Measurements from ENCODE around the gene SGCA.

SGCA gene

GRCh38 chr17:50183421-50183994 is 17.7 kb downstream of the SGCA start:
- no peak for DNase-seq

- DNase-seq: no peak
These were observed 18.3 kb downstream of the SGCA start for GRCh38 chr17:50184064-50184463.

- DNase-seq: peak in 1 of 2 donors; percentile 9
These were observed 19.0 kb downstream of the SGCA start for GRCh38 chr17:50184611-50185398.

DNA sequence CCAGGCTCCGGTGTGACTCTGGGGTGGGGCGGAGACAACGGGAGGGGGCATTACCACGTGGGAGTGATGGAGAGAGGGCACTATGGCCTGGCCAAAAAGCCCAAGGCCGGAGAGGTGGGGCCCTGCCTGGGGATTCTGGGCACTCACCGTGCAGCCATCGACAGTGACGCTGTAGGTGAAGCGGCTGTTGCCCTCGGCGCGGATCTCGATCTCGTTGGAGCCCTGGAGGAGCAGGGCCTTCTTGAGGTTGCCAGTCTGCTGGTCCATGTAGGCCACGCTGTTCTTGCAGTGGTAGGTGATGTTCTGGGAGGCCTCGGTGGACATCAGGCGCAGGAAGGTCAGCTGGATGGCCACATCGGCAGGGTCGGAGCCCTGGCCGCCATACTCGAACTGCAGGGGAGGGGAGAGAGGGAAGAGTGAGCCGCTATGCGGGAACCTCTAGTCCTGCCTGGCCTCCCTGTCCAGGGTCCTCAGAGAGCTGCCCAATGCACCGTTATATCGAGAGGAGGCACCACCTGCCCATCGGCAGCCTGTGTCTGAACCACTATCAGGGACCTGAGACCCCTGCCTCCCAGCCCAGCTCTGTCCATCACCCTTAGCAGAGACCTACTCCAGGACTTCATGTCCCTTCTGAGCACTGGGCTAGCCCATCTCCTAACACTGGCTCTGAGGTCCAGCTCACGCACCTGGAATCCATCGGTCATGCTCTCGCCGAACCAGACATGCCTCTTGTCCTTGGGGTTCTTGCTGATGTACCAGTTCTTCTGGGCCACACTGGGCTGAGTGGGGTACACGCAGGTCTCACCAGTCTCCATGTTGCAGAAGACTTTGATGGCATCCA is 20.0 kb downstream of the SGCA start:
- no peak for DNase-seq

DNA sequence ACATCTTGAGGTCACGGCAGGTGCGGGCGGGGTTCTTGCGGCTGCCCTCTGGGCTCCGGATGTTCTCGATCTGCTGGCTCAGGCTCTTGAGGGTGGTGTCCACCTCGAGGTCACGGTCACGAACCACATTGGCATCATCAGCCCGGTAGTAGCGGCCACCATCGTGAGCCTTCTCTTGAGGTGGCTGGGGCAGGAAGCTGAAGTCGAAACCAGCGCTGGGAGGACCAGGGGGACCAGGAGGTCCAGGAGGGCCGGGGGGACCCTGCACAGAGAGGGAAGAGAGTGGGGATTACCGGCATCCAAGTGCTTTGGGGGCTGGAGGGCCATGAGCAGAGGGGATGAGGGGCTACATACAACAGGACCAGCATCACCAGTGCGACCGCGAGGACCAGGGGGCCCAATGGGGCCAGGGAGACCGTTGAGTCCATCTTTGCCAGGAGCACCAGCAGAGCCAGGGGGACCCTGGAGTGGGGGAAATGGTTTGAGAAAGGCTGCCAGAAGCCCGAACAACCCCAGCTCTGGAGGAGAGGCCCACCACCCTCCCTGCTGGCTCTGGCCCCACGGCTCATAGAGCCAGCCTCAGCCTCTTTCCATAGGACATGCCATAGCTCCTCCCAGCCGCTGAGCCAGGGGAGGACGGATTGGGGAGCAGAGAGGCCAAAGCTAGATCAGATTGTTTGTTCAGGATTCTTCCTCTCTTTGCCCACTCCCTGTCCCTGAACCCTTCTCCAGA is 21.0 kb downstream of the SGCA start:
- DNase-seq: no peak

DNA sequence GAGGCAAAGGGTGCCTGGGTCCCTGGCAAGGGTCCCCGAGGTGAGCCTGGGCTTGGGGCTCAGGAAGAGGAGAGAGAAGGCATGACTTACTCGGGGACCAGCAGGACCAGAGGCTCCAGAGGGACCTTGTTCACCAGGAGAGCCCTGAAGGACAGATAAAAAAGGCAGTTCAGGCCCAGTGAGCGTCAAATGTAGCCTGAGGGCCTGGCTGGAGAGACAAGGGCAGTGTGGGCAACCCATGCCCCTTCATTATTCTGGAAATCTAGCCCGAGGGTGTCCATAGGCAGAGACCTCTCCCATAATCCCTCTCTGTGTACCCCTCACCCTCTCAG is 21.6 kb downstream of the SGCA start:
- DNase-seq: no peak

DNA sequence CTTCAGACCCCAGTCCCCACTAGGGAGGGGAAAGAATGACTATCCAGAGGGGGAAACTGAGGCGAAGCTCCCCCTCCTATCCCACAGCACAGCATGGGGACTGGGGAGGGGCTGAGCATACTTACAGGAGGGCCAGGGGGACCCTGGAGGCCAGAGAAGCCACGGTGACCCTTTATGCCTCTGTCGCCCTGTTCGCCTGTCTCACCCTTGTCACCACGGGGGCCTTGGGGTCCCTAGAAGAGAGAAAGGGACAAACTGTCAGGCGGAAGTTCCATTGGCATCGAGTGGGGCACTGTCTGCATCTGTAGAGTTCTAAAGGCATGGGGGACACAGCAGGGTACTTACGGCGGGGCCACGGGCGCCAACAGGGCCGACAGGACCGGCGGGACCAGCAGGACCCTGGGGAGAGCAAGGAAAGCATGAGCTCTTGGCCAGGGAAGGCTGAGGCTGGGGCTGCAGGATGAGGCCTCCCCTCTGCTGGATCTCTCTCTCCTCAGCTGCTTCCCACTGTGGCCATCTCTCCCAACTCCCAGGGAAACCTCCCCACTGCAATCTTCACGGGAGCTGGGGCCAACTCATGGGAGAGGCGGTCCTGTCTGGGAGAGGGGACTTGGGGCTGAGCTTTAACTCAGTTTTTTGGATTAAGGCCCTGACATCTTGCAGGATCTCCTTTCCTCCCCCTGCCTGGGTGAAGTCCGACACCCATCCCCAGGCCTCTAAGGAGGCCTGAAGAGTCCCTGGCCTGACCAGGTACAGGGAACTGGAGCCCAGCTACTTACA is 22.1 kb downstream of the SGCA start:
- DNase-seq: no peak

- no peak for DNase-seq
These were observed 22.7 kb downstream of the SGCA start for GRCh38 chr17:50188531-50188920.

DNA sequence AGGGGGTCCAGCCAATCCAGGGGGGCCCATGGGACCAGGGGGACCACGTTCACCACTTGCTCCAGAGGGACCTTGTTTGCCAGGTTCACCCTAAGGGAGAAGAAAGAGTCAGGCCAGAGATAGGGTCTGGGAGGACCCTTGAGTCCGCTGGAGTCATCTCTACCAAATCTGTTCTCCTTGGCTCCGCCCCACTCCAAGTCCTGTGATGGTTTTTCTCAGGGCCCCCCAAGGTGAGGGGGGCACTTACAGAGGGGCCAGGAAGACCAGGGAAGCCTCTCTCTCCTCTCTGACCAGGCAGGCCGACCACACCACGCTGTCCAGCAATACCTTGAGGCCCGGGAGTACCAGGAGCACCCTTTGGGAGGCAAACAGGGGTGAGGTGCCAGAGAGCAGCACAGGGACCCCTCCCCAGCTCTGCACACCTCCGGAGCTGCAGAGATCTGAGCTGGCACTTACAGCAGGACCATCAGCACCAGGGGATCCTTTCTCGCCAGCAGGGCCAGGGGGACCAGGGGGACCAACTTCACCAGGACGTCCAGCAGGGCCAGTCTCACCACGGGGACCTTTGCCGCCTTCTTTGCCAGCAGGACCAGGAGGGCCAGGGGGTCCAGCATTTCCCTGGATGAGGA is 23.2 kb downstream of the SGCA start:
- DNase-seq: no peak

- no peak for DNase-seq
These were observed 23.9 kb downstream of the SGCA start for GRCh38 chr17:50189550-50190292.

- no peak for DNase-seq
These were observed 24.4 kb downstream of the SGCA start for GRCh38 chr17:50190293-50190602.

DNA sequence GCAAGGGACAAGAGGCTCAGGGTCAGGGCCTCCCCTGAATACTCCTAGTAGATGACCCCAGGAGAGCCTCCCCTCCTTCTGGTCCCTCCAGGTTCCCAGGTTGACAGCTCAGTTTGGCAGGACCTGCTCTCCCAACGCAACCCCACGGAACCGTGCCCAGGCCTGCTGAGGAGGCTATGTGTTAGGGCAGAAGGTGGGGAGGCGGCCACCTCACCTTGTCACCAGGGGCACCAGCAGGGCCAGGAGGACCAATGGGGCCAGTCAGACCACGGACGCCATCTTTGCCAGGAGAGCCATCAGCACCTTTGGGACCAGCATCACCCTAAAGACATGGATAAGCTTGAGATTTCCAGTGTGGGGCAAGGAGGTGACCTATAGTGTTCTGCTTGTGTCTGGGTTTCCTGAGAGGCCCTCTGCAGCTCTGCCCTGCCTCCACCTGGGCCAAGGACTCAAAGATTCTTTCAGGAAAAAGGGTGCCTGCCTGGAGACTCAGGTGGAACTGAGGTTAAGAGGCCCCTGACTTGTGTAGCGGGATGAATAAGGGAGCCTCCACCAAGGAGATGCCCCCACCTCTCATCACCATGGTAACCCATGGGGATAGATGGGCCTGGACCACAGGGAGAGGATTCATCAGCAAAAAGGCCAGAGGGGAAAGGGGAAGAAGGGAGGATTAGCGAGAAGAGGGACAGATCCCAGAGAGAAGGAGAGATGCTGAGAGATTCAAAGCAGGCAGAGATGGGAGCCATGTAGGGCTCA is 25.0 kb downstream of the SGCA start:
- DNase-seq: no peak

DNA sequence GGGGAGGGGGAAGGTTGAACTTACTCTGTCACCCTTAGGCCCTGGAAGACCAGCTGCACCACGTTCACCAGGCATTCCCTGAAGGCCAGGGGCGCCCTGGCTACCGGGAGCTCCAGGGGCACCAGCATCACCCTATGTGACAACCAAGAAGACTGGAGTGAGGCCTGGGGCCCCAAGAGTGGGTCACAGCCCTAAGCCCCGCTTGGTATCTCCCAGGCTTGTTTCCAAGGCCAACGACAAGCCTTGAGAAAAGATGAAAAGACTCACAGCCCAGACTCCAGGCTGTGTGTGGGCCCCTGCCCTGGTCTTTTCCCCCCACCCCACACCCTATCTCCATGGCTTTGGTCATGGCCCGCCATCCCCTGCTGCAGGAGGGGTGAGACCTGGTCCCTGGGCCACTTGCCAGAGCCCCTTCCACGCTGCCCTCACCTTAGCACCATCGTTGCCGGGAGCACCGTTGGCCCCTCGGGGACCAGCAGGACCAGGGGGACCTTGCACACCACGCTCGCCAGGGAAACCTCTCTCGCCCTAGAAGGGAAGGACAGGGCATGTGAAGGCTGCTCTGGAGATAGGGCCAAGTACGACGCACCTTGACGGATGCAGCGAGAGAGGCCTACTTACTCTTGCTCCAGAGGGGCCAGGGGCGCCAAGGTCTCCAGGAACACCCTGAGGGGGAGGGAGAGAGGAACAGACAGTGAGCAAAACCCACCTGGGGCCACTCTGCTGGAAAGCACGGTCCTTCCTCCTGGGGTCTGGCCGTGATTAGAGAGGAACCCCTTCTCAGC is 25.7 kb downstream of the SGCA start:
- no peak for DNase-seq

DNA sequence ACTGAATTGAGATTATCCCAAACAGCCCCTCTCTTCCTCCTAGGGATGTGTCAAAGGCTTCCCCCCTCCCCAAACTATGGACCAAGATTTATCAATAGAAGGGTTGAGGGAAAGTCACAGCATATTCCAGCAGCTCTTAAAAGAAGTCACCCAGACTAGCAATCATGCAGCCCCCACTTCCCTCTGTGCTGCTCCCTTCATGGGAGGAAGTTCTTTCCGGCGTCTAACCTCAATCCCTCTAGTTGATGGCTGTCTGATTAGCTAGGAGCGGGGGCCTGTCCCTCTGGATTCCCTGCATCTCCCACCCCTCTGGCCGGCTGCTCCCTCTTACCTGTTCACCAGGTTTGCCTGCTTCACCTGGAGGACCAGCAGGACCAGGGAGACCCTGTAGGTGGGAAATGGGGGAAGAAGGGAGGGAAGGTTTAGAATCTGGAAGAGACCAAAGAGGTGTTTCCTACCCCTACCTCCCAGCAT is 26.4 kb downstream of the SGCA start:
- no peak for DNase-seq

- no peak for DNase-seq
These were observed 26.9 kb downstream of the SGCA start for GRCh38 chr17:50192618-50193291.

GRCh38 chr17:50194140-50194933 is 28.5 kb downstream of the SGCA start:
- no peak for DNase-seq

DNA sequence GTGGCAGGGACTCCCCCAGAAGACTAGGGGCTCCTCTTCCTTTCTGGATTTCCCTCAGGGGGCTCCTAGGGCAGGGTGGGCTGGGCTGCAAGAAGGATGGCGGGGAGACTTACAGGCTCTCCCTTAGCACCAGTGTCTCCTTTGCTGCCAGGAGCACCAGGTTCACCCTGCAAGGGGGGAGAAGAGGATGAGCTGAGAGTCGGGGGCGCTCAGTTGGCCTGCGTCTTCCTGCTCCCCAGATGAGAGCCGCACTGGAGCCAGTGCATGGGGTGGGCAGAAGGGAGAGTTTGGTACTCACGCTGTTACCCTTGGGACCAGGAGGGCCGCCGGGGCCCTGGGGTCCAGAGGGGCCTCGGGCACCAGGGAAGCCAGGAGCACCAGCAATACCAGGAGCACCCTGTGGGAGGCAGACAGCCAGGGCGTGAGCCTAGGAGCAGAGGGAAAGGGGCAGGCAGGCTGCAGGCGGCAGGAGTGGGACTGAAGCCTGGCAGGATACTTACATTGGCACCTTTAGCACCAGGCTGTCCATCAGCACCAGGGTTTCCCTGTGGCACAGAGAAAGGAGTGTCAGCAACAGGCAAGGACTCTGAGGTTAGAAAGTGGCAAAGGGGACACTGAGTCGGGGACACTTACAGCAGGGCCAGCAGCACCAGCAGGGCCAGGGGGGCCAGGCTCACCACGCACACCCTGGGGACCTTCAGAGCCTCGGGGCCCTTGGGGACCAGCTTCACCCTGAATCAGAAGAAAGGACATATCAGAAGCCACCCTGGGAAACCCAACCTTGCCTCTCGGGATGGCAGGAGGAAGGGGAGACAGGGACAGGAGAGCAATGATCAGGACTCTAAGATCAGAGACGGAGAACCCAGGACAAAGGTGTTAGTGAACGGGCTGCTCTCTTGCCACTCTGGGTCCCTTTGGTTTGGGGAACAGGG is 29.4 kb downstream of the SGCA start:
- no peak for DNase-seq

Measured in hippocampal formation (tissue), 2 donors.